OCI-LY3 (cell line): Measurements from ENCODE around the gene BRAF.

Experiments used
- H2AFZ ChIP-seq: fragments of 200-600, 300-600 bp; shearing (Covaris generic); 2 replicates; pipeline ENCODE4 v1.6.0; 2014; ENCODE audit warnings: antibody characterized with exemption, low read depth, low read length
- H3K27ac ChIP-seq: fragments of 200-600, 300-600 bp; sonication (generic); 2 replicates; pipeline ENCODE4 v1.5.1; 2014; ENCODE audit warnings: mild to moderate bottlenecking, low read length, moderate library complexity, mixed read lengths
- H3K27me3 ChIP-seq: fragments of 200-600, 300-600 bp; sonication (generic); 2 replicates; pipeline ENCODE4 v1.6.1; 2014; ENCODE audit warnings: low read depth, low read length, mixed read lengths
- H3K36me3 ChIP-seq: fragments of 200-600, 300-600 bp; sonication (generic); replicated peaks from 2 replicates; pipeline ENCODE3; 2014; ENCODE audit warnings: low read depth, low read length, mixed read lengths
- H3K4me1 ChIP-seq: fragments of 300-600, 200-600 bp; sonication (generic); 2 replicates; pipeline ENCODE4 v1.6.1; 2014; ENCODE audit warnings: low read length, mixed read lengths
- H3K4me2 ChIP-seq: fragments of 200-600, 300-600 bp; sonication (generic); 2 replicates; pipeline ENCODE4 v1.6.1; 2014; ENCODE audit warnings: low read length, mixed read lengths
- H3K4me3 ChIP-seq: fragments of 300-600, 200-600 bp; sonication (generic); 2 replicates; pipeline ENCODE4 v1.5.1; 2014; ENCODE audit warnings: antibody characterized with exemption, mild to moderate bottlenecking, low read length, moderate library complexity
- H3K79me2 ChIP-seq: fragments of 300-600, 200-600 bp; shearing (Covaris generic); 2 replicates; pipeline ENCODE4 v1.6.1; 2014; ENCODE audit warnings: mild to moderate bottlenecking, low read length, mixed read lengths
- H3K9ac ChIP-seq: fragments of 300-600, 200-600 bp; shearing (Covaris generic); 2 replicates; pipeline ENCODE4 v1.6.0; 2014; ENCODE audit warnings: mild to moderate bottlenecking, low read length, moderate library complexity
- H3K9me3 ChIP-seq: fragments of 200-600, 300-600 bp; shearing (Covaris generic); 2 replicates; pipeline ENCODE4 v1.6.1; 2014; ENCODE audit warnings: low read length, mixed read lengths; ENCODE audit not compliant: insufficient read depth
- H4K20me1 ChIP-seq: fragments of 200-600, 300-600 bp; sonication (generic); 2 replicates; pipeline ENCODE4 v1.6.1; 2016; ENCODE audit warnings: low read length, mixed read lengths; ENCODE audit not compliant: insufficient read depth
- CTCF ChIP-seq: fragments of 200-600, 300-600 bp; sonication (generic); IDR thresholded peaks from 2 replicates; pipeline ENCODE4 v1.5.1; 2014; ENCODE audit warnings: antibody characterized with exemption, low read length, low read depth
- EZH2phosphoT487 ChIP-seq: fragments of 200-600 bp; shearing (Covaris generic); IDR thresholded peaks from 2 replicates; pipeline ENCODE4 v1.6.1; 2018; ENCODE audit warnings: antibody characterized with exemption, mixed run types, low read depth

The BRAF gene

GRCh38 chr7:140889645-140890044 is 35.1 kb downstream of the BRAF start:
- Histone ChIP-seq H3K27me3 (no peaks in the 10 kb centered on the region), H2AFZ (no peak overlapping the region), H3K9me3 (no peaks in the 10 kb centered on the region), H3K4me2 (no peak overlapping the region), H3K4me1 (peaks cover 21% of the 10 kb centered on the region), H3K27ac (no peak overlapping the region), H3K79me2 (peaks cover 92% of the 10 kb centered on the region), H3K9ac (no peak overlapping the region), H3K4me3 (no peak overlapping the region), H4K20me1 (peaks cover 70% of the 10 kb centered on the region), H3K36me3 (no peaks in the 10 kb centered on the region)
- TF ChIP-seq CTCF (no peak), EZH2phosphoT487 (no peak)

GRCh38 chr7:140889150-140889549 is 35.6 kb downstream of the BRAF start:
- H3K36me3 ChIP-seq, result no peaks in the 10 kb centered on the region
- no peak overlapping the region for H3K4me2 ChIP-seq
- peaks cover 21% of the 10 kb centered on the region for H3K4me1 ChIP-seq
- H3K27ac ChIP-seq, result no peak overlapping the region
- no peak overlapping the region for H3K4me3 ChIP-seq
- peaks cover 91% of the 10 kb centered on the region for H3K79me2 ChIP-seq
- H4K20me1 ChIP-seq, result peaks cover 69% of the 10 kb centered on the region
- H2AFZ ChIP-seq, result no peak overlapping the region
- TF ChIP-seq EZH2phosphoT487 (no peak), CTCF (no peak)
- no peaks in the 10 kb centered on the region for H3K9me3 ChIP-seq
- H3K27me3 ChIP-seq, result no peaks in the 10 kb centered on the region
- no peak overlapping the region for H3K9ac ChIP-seq

- Histone ChIP-seq H3K27me3 (no peaks in the 10 kb centered on the region), H3K27ac (no peak overlapping the region), H3K4me3 (no peak overlapping the region), H3K4me1 (peaks cover 30% of the 10 kb centered on the region), H3K4me2 (no peak overlapping the region), H3K79me2 (peaks cover 84% of the 10 kb centered on the region), H3K9ac (no peak overlapping the region), H2AFZ (no peak overlapping the region), H3K9me3 (no peaks in the 10 kb centered on the region), H3K36me3 (no peaks in the 10 kb centered on the region), H4K20me1 (peaks cover 69% of the 10 kb centered on the region)
- no peak for TF ChIP-seq EZH2phosphoT487
- TF ChIP-seq CTCF, result no peak
Observed at GRCh38 chr7:140888087-140888486, 36.6 kb downstream of the BRAF start.

DNA sequence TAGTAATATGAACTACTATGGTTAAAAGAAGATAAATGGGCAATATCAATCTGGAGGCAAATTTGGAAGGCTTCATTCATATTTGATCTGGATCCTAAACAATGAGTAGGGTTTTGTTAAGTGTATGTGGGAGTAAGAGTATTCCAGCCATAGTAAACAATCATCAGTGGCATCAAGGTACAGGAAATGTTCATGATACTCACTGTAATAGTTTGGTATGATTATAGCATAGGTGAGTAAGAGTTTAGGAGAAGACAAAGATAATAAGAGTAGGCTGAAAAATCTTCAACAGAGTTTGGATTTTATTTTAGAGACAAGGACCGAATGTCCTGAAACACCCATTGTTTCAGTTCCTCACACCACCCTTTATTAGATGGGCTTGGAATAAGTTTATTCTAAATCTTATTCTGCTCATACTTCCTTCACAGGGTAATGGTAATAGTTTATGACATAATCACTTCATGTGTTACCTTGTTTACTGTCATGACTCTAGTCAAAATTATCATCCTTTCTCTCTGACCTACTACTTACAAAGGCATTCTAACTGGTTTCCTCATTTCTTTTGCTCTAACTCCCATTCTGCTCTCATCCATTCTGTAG is 38.9 kb downstream of the BRAF start:
- Histone ChIP-seq H3K27ac (no peak overlapping the region), H3K9me3 (no peaks in the 10 kb centered on the region), H3K4me2 (peak overlapping the region; percentile 39), H3K79me2 (peaks cover 85% of the 10 kb centered on the region), H2AFZ (no peak overlapping the region), H3K27me3 (no peaks in the 10 kb centered on the region), H3K4me3 (no peak overlapping the region), H4K20me1 (peaks cover 60% of the 10 kb centered on the region), H3K9ac (no peak overlapping the region), H3K4me1 (peaks cover 45% of the 10 kb centered on the region), H3K36me3 (no peaks in the 10 kb centered on the region)
- TF ChIP-seq EZH2phosphoT487 (no peak), CTCF (no peak)
